ENCODE measurements around the gene NSG1.

The NSG1 gene

DNA sequence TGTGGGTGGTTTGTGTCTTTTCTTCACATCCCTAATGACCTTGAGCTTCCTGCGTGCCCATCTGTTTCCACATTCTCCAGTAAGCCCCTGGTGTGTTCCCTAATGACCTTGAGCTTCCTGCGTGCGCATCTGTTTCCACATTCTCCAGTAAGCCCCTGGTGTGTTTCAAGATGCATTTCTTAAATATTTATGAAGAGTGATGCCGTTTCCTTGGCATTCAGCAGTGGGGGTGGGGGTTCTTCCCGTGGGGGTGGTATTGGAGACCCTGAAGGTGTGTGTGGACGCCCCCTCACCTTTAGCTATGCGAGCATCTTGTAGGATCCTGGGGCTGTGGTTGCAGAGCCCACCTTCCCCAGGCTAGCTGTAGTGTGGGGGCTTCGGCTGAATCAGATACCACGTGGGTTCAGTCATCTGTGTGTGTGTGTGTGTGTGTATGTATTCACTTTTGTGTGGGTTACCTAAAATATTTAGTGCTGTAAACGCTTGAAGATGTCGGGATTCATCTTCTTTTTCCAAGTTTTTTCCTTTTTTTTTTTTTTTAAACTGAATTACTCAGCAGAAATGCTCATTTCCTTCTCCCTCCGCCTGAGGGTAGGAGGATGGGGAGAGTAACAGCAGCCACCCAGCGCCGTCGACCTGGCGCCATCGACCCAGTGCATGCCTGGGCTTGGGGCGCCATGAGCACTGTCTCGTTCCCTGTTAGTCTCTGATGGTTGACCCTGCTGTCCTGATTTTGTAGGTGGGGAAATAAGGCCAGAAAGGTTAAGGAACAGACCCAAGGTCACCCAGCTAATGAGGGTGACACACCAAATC is 9.9 kb downstream of the NSG1 start:
- DNase-seq, result no peak

- DNase-seq, result no peak
Observed at GRCh38 chr4:4397441-4397819, 10.5 kb downstream of the NSG1 start.

DNA sequence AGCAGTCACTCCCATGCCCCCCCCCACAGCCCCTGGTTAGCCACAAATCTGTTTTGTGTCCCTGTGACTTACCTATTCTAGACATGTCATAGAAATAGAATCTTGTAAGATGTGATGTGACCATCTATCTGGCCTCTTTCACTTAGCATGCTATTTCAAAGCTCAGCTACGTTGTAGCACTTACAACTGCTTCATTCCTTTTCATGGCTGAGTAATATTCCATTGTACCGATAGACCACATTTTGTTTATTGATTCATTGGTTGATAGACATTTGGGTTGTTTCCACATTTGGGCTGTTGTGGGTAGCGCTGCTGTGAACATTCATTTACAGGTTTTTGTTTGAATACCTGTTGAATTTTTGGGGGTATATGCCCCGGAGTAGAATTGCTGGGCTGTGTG is 11.5 kb downstream of the NSG1 start:
- no peak for DNase-seq

DNA sequence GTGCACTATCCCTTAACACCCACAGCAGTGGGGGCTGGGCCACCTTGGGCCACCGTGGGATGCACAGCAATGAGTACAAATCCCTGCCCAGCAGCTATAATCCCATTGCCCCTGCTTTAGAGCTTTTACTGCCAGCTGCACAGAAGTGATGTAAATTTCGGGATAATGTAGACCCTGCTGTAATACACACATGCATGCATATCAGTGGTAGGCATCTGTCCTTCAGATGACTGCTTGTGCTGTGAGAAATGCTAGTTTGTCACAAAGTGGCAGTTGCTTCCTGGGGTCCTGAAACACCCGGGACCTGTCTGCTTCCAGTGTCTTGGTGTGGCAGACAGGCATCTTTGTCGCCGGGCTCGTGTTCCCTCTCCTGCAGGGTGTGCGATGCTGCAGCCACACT is 14.1 kb downstream of the NSG1 start:
- no peak for DNase-seq

GRCh38 chr4:4402966-4403365 is 16.1 kb downstream of the NSG1 start:
- no peak for DNase-seq

DNA sequence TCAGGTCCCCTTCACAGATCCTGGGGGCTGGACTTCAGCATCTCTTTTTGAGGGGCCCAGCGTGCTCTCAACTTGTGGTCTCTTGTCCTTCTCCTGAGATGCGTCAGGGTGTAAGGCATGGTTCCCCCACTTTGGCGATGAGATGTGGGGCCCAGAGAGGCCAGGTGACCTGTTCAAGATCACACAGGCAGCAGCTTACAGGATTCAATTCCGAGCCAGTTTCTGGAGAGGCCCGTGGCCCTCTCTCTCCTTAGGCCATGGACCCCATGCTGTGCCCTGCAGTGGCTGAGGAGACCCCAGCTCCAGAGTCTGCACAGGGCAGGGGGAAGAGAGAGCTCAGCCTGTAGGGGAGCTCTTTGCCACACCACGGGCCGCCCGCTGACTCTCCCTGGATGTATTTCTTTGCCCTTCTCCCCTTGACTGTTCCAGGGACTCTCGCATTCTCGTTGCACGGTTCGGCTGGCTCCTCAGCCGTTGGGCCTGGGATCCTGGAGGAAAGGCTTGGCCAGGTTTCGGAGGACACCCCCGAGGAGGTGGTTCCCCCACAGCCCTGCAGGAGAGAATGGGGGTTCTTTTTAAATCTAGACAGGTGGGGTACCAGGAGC is 18.6 kb downstream of the NSG1 start:
- no peak for DNase-seq

GRCh38 chr4:4406455-4407298 is 19.8 kb downstream of the NSG1 start:
- DNase-seq, result no peak

DNA sequence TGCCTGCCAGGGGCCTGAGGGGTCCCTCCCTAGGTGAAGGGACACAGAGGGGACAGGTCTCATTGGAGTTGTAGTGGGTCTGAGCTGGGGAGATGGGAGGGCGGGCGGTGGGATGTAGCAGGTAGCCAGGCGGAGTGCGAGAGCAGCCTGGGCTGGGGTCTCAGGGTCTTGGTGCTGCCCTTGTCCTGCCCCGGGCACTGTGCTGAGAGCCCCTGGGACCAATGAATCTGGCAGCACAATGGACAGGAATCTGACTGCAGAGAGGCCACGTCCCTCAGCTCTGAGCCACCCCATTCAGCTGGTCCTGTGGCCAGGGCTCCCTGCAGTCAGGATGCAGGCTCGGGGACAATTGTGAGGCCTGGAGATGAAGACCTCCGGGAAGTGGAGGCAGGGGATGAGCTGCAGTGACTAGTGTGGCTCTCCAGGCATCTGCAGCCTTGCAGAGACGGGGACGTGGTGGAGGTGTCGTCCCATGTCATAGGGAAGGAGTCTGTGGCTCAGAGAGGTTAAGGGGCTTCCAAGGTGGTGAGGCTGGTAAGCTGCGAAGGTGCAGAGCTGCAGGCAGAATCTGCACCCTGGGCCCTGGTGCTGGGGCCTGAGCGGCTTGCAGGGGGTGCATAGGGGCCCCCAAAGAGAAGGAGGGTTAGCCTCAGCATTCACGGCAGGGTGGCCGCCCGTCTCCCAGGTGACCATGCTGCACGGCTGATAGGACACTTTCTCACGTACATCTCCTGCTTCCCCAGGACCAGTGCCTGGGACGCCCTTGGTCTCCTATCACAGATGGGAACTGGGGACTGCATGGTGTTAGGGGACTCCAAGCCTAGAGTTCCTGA is 20.6 kb downstream of the NSG1 start:
- DNase-seq, result no peak

- DNase-seq, result no peak
Observed at GRCh38 chr4:4408132-4408523, 21.2 kb downstream of the NSG1 start.

- no peak for DNase-seq
Observed at GRCh38 chr4:4408576-4409335, 21.9 kb downstream of the NSG1 start.

DNA sequence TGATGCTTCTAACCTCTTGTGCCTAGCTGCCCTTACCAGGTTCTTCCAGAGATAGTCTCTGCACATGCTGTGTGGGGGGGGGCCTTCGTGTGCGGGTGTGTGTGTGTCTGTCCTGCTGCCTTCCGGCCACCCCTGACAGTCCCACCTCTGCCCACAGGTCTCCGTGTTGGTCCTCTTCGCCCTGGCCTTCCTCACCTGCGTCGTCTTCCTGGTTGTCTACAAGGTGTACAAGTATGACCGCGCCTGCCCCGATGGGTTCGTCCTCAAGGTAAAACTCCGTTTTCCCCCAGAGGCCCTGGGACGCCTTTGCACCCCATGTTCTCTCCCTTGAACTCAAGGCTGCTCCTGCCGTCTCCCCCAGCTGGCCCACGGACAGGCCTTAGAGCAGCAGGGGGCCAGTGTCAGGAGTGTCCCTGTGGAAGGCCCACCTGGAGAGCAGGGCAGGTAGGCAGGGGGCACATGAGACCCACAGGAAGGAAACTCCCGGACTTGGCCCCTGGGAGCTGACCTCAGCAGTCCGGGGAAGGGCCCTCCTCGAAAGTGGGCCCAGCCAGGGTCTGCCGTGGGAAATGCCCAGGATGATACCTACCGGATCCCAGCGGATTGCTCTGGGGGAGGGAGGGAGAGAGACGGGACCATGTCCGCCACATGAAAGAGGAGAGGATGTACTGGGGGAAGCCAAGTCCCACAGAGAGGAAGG is 22.7 kb downstream of the NSG1 start:
- DNase-seq, result no peak

DNA sequence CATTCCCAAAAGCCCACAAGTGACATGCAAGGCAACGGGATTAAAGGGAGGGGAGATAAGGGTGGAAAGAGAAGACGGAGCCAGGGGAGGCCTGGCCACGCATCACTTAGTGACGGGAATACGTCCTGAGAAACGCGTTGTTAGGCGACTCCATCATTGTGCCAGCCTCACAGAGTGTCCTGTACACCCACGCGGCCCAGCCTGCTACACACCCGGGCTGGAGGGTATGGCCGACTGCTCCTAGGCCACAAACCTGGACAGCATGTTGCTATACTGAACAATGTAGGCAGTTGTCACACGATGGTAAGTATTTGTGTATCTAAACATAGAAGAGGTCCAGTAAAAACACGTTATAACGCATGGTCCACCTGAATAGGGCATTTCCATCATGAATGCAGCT is 23.4 kb downstream of the NSG1 start:
- no peak for DNase-seq

- no peak for DNase-seq
Observed at GRCh38 chr4:4411906-4412305, 25.0 kb downstream of the NSG1 start.

DNA sequence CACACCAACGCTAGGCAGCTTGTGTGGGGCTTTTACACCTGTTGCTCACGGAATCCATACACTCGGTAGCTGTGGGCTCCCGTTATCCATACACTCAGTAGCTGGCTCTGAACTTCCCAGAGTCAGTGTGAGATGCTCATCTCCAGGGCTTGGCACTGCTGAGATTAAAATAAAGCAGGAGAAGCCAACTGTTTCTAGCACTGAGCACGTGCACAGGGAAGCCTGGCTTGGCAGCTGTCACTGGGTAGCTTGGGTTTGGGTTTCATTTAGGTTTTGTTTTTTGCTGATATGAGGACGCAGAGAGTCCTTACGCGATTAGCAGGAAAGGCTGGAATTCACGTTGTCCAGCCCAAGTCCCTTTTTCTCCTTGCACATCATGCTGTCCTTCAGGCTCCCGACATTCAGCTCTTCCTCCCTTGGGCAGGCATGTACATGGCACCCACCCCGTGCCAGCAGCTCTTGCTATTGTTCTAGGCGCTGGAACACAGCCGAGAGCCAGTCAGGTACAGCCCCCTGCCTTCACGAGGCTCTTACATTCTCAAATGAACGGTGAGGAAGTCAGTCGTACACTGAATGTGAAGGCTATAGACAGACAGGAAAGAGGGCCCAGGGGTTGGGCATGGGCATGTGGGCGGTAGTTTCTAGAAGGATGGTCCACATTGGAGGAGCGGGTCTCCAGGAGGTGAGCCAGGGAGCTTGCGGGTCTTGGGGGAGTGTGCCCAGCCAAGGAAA is 25.9 kb downstream of the NSG1 start:
- no peak for DNase-seq

DNA sequence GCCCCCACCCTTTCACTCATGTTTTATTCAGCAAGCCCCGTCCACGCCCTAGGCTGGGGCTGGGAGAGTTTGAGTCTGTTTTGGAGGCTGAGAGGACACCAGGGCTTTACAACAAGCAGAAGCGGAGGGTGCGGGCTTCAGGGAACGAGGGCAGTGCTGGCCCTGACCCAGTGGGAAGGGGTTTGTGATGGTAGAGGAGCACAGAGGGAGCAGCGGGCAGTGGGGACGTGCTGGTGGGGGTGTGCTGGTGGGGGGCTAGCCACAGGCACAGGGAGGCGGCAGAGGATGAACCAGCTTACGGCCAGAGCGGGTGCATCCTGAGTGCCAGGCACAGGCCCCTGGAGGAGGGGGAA is 26.4 kb downstream of the NSG1 start:
- DNase-seq, result no peak

GRCh38 chr4:4413806-4414205 is 26.9 kb downstream of the NSG1 start:
- no peak for DNase-seq

DNA sequence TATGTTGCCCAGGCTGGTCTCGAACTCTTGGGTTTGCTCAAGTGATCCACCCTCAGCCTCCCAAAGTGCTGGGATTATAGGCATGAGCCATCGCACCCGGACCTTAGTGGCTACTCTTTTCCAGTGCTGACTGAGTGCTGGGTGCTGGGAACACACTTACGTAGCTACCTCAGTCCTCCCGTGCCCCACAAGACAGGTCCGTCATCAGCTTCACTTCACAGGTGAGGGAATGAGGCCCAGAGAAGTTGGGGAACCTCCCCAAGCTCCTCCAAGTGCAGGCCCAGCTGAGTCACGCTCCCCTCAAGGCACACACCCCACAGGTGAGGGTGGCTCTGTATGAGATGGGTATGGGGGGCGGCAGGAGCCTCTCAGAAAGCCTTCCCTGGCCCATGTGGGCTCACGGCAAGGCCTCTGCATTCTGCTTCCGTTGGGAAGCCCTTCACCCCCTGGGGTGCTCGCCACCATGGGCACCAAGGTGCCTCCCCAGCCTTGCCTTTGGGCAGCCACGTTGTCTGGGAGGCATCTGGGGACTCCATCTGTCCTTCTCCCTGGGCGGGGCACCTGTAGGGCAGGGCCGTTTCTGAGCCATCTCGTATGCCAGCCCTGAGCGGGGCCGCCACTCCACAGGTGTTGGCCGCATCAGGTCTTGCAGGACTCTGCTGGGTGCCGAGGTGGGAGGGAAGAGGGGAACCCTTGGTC is 28.4 kb downstream of the NSG1 start:
- DNase-seq, result no peak

- no peak for DNase-seq
Observed at GRCh38 chr4:4415806-4416805, 29.2 kb downstream of the NSG1 start.

DNA sequence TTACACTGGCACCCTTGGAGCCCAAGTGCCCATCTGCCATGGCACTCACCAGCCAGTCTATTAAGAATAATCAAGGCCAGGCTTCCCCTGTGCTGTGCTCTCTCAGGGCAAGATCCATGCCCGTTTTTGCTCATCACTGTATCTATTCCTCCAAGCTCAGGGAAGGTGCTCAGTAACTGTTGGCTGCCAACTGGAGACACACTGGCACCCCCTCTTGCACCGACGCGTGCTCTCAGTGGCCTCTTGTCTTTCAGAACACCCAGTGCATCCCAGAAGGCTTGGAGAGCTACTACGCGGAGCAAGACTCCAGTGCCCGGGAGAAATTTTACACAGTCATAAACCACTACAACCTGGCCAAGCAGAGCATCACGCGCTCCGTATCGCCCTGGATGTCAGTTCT is 30.1 kb downstream of the NSG1 start:
- no peak for DNase-seq
